HepG2 (cell line): ENCODE measurements around the gene SPON2. TPM values are rescaled to one million over a fixed set of nuclear protein-coding genes. Genes with fewer than 3 reads are reported as not detected.

Experiments
- AGO2 ChIP-seq: fragments of 200-400 bp; formaldehyde crosslinking; optimal IDR thresholded peaks from 2 replicates; pipeline ENCODE3; 2017; ENCODE audit warnings: mild to moderate bottlenecking, low read depth, low read length, moderate library complexity
- CBX2 ChIP-seq, 2 experiments: fragments of 200-600 bp in 1 of 2; sonication (generic); formaldehyde crosslinking in 1 of 2; IDR thresholded peaks; 2 replicates each; pipeline versions ENCODE4 v1.7.0 to v1.8.1; 2018 to 2022; ENCODE audit warnings: low read depth in 2 of 2, low read length in 1 of 2, mild to moderate bottlenecking in 1 of 2, missing genetic modification reagents in 1 of 2
- ELF4 ChIP-seq: sonication (generic); formaldehyde crosslinking; IDR thresholded peaks from 2 replicates; pipeline ENCODE4 v1.5.0; 2020; ENCODE audit warnings: missing genetic modification reagents, mild to moderate bottlenecking, moderate library complexity, borderline replicate concordance
- FOXA1 ChIP-seq, 2 experiments: fragments of 450-650 bp in 1 of 2; sonication (generic) in 1 of 2; formaldehyde crosslinking in 1 of 2; IDR thresholded peaks; 2 replicates each; pipeline versions ENCODE4 v1.4.0 to v1.6.1; 2016 to 2020; ENCODE audit warnings: missing genetic modification reagents in 1 of 2
- GTF2F1 ChIP-seq: fragments of 150-350 bp; IDR thresholded peaks from 2 replicates; pipeline ENCODE4 v1.6.1; 2014; ENCODE audit warnings: low read length
- MAF1 ChIP-seq: sonication (generic); formaldehyde crosslinking; IDR thresholded peaks from 2 replicates; pipeline ENCODE4 v1.5.0; 2020; ENCODE audit warnings: missing genetic modification reagents, borderline replicate concordance
- MBNL3 ChIP-seq: fragments of 250-450 bp; sonication (Bioruptor Pico); conservative IDR thresholded peaks from 2 replicates; pipeline ENCODE4 v1.8.0; 2022; ENCODE audit warnings: mild to moderate bottlenecking, inconsistent platforms
- PHF20 ChIP-seq: sonication (generic); formaldehyde crosslinking; IDR thresholded peaks from 2 replicates; pipeline ENCODE4 v1.5.0; 2020; ENCODE audit warnings: mild to moderate bottlenecking, missing genetic modification reagents
- SMC3 ChIP-seq: IDR thresholded peaks from 2 replicates; pipeline ENCODE4 v1.6.1; 2011; ENCODE audit warnings: low read length, improper control_type of control experiment
- SMYD3 ChIP-seq: sonication (generic); formaldehyde crosslinking; IDR thresholded peaks from 2 replicates; pipeline ENCODE4 v1.8.1; 2023; ENCODE audit warnings: mild to moderate bottlenecking, missing genetic modification reagents
- TBP ChIP-seq: sonication (generic); formaldehyde crosslinking; IDR thresholded peaks from 2 replicates; pipeline ENCODE4 v1.5.0; 2020; ENCODE audit warnings: missing genetic modification reagents
- ZBTB33 ChIP-seq: sonication (generic); formaldehyde crosslinking; IDR thresholded peaks from 2 replicates; pipeline ENCODE4 v1.4.0; 2020; ENCODE audit warnings: missing genetic modification reagents
- ZFP36 ChIP-seq: fragments of 150-350 bp; IDR thresholded peaks from 2 replicates; pipeline ENCODE4 v1.6.1; 2018; ENCODE audit warnings: borderline replicate concordance, low read length, low read depth; ENCODE audit not compliant: partially characterized antibody
- ZNF142 ChIP-seq: sonication (generic); formaldehyde crosslinking; IDR thresholded peaks from 2 replicates; pipeline ENCODE4 v1.4.0; 2020; ENCODE audit warnings: missing genetic modification reagents
- ZNF253 ChIP-seq: sonication (generic); formaldehyde crosslinking; IDR thresholded peaks from 2 replicates; pipeline ENCODE4 v1.8.0; 2022; ENCODE audit warnings: mild to moderate bottlenecking, missing genetic modification reagents, borderline replicate concordance
- ZNF256 ChIP-seq: sonication (generic); formaldehyde crosslinking; conservative IDR thresholded peaks from 2 replicates; pipeline ENCODE4 v1.4.0; 2020; ENCODE audit warnings: missing genetic modification reagents
- ZNF264 ChIP-seq: sonication (generic); formaldehyde crosslinking; IDR thresholded peaks from 2 replicates; pipeline ENCODE4 v1.4.0; 2020; ENCODE audit warnings: missing genetic modification reagents
- ZNF34 ChIP-seq: sonication (generic); formaldehyde crosslinking; IDR thresholded peaks from 2 replicates; pipeline ENCODE4 v1.4.0; 2020; ENCODE audit warnings: mild to moderate bottlenecking, missing genetic modification reagents, borderline replicate concordance
- ZNF44 ChIP-seq: sonication (generic); formaldehyde crosslinking; IDR thresholded peaks from 2 replicates; pipeline ENCODE4 v1.5.1; 2020; ENCODE audit warnings: mild to moderate bottlenecking, missing genetic modification reagents
- ZNF570 ChIP-seq: sonication (generic); formaldehyde crosslinking; IDR thresholded peaks from 2 replicates; pipeline ENCODE4 v1.4.0; 2020; ENCODE audit warnings: mild to moderate bottlenecking, missing genetic modification reagents, borderline replicate concordance
- ZNF749 ChIP-seq: sonication (generic); formaldehyde crosslinking; IDR thresholded peaks from 2 replicates; pipeline ENCODE4 v1.8.0; 2022; ENCODE audit warnings: mild to moderate bottlenecking, missing genetic modification reagents, moderate library complexity, borderline replicate concordance
- polyA plus RNA-seq, 8 experiments: library from polyadenylated mRNA; depleted of rRNA in 3 of 8; stranded (reverse) in 7 of 8; unstranded in 1 of 8; fragments of >200 nt; fragmentation: Illumina TruSeq in 4 of 8; extraction: Trizol in 4 of 8; gene quantifications; 2 replicates each; pipeline versions ENCODE4 v1.2.1 to v1.2.3, GENCODE V29; 2011 to 2016; ENCODE audit warnings: low read depth in 4 of 8, missing spikeins in 1 of 8, mixed read lengths in 1 of 8; ENCODE audit not compliant: insufficient read depth in 1 of 8
- total RNA-seq, 5 experiments: library from RNA; depleted of rRNA; stranded (reverse); fragments of >200 nt; fragmentation: Illumina TruSeq; extraction: Trizol; gene quantifications; 2 replicates each; pipeline ENCODE4 v1.2.3, GENCODE V29; 2016; ENCODE audit warnings: low read depth in 1 of 5

The SPON2 gene
- total and polyA plus RNA-seq, 2 of the 13 experiments (the other 11 are each of a cell fraction or from before 2014, with no cell fraction given) = 17.4 to 55.2 TPM

GRCh38 chr4:1130316-1131186, 41.8 kb downstream of the SPON2 start (continued):
- TF ChIP-seq ZNF142 (CRISPR knock-in tag) (peak; percentile 37; the same call in 1 of the 2 replicates), GTF2F1 (no peak), AGO2 (no peak), CBX2 (IDR thresholded peaks at IDR 0.05; ENCODE audit: low read depth, low read length) (no peak), CBX2 (CRISPR knock-in tag; IDR thresholded peaks at IDR 0.05; ENCODE audit: low read depth) (no peak), SMYD3 (CRISPR knock-in tag) (no peak), FOXA1 (IDR thresholded peaks at IDR 0.05) (no peak), FOXA1 (CRISPR knock-in tag; IDR thresholded peaks at IDR 0.05) (0 out of 2 replicates have a peak, but pooled peaks have one; percentile 20), ZNF34 (CRISPR knock-in tag) (no peak), ZNF253 (no peak), ZNF570 (CRISPR knock-in tag) (no peak), ZFP36 (no peak), PHF20 (CRISPR knock-in tag) (no peak), ZBTB33 (CRISPR knock-in tag) (peak; percentile 26; the same call in 1 of the 2 replicates), ZNF256 (CRISPR knock-in tag) (no peak), ZNF749 (CRISPR knock-in tag) (no peak), ELF4 (CRISPR knock-in tag) (no peak), ZNF44 (CRISPR knock-in tag) (no peak), MBNL3 (CRISPR knock-in tag) (no peak), SMC3 (peak; percentile 93), ZNF264 (CRISPR knock-in tag) (no peak), TBP (CRISPR knock-in tag) (no peak), MAF1 (CRISPR knock-in tag) (no peak)
